ENCODE measurements around the gene RFX8. TPM values are rescaled to one million over a fixed set of nuclear protein-coding genes. Genes with fewer than 3 reads are reported as not detected.

Gene RFX8
- total and polyA plus RNA-seq, 2 of the 4 experiments (the other 2 are of a cell fraction), result 2.9 to 5.3 TPM

- DNase-seq, result peak; percentile 73
- peak overlapping the region; percentile 99 for H2BK120ac ChIP-seq (ENCODE audit: low read depth, low read length)
- H3K4ac ChIP-seq (ENCODE audit: low read depth, low read length), result peak overlapping the region; percentile 97
- peak overlapping the region; percentile 18 for H3K27ac ChIP-seq (ENCODE audit: insufficient read depth, low read length)
- peak overlapping the region; percentile 6; the same call in 1 of the 2 replicates for H4K5ac ChIP-seq (ENCODE audit: low read depth, low read length)
- ChIA-PET POLR2A (ENCODE audit: unreplicated experiment) (no interaction called here), CTCF (no interaction called here)
- H3K4me1 ChIP-seq (ENCODE audit: control insufficient read depth, insufficient read depth, low read length), result peaks cover 20% of the 10 kb centered on the region
- H4K8ac ChIP-seq (ENCODE audit: low read depth in 2 of 2, low read length in 2 of 2), result peak overlapping the region; percentile 49 to 64
- peak overlapping the region; percentile 18; the same call in 1 of the 2 replicates for H3K18ac ChIP-seq (ENCODE audit: low read depth, low read length)
- no peaks in the 10 kb centered on the region for H3K36me3 ChIP-seq (ENCODE audit: control insufficient read depth, insufficient read depth, low read length)
- H3K56ac ChIP-seq (ENCODE audit: extremely low read depth, insufficient read depth, low read length), result 0 out of 2 replicates have a peak overlapping the region, but pooled peaks have one; percentile 10
- no peaks in the 10 kb centered on the region; the same call in 1 of the 2 replicates for H3K9me3 ChIP-seq (ENCODE audit: control insufficient read depth, insufficient read depth, low read length)
- in situ Hi-C loops (cut with MboI; ENCODE audit: low sequenced_read_pairs), result loop anchor here (25.0 kb wide), 1 partner anchor 172 kb away; the partner anchor contains the start of gene MAP4K4
- H3K9me1 ChIP-seq (ENCODE audit: insufficient read depth, low read length), result peaks cover 19% of the 10 kb centered on the region
- intact Hi-C loops (cut with micrococcal nuclease), result loop anchor here (2.0 kb wide), 1 partner anchor 15 kb away; no protein-coding TSS in a partner anchor
- H4K20me1 ChIP-seq (ENCODE audit: insufficient read depth, low read length), result no peaks in the 10 kb centered on the region
- no CpG with 5 or more reads among the region's 5 CpGs for WGBS, 2 experiments (ENCODE audit: extremely low coverage in 2 of 2, insufficient read length in 1 of 2)
- H2AK5ac ChIP-seq (ENCODE audit: low read depth, low read length), result peak overlapping the region; percentile 88
- peak overlapping the region; percentile 99; the same call in 1 of the 2 replicates for H2BK20ac ChIP-seq (ENCODE audit: low read depth, low read length)
- peak overlapping the region; percentile 84 for H3K23ac ChIP-seq (ENCODE audit: low read depth, low read length)
- H4K91ac ChIP-seq (ENCODE audit: insufficient read depth, low read depth, low read length), result peak overlapping the region; percentile 48; the same call in 1 of the 2 replicates
- peak overlapping the region; percentile 86; the same call in 1 of the 3 replicates for H2BK15ac ChIP-seq (ENCODE audit: low read depth, low read length)
- no peak overlapping the region for H3K4me3 ChIP-seq (ENCODE audit: insufficient read depth, low read depth, low read length)
- H2AK9ac ChIP-seq (replicated peaks; ENCODE audit: low read depth, low read length, poor library complexity), result peak overlapping the region; percentile 68
- H3K9ac ChIP-seq (ENCODE audit: low read depth, low read length), result no peak overlapping the region
- no TSS peak for BruUV-seq (replicated peaks)
- peak overlapping the region; percentile 89 for H3K14ac ChIP-seq (replicated peaks; ENCODE audit: low read depth, low read length)
- peak overlapping the region; percentile 47 for H2BK5ac ChIP-seq (ENCODE audit: low read depth, low read length, poor library complexity, severe bottlenecking)
- no peaks in the 10 kb centered on the region for H3K27me3 ChIP-seq (ENCODE audit: control insufficient read depth, insufficient read depth, low read length)
- dilution Hi-C loops (cut with HindIII; ENCODE audit: low sequenced_read_pairs, unreplicated experiment), result no loop called here
- peaks cover 0 to 35% of the 10 kb centered on the region in 2 experiments; a peak in 2 of 4 replicates for H3K79me1 ChIP-seq (ENCODE audit: low read depth in 1 of 2, low read length in 2 of 2)
- H3K4me2 ChIP-seq (ENCODE audit: low read depth, low read length), result peak overlapping the region; percentile 12; the same call in 1 of the 2 replicates
- peak overlapping the region; percentile 81 for H2AFZ ChIP-seq (replicated peaks; ENCODE audit: low read length, poor library complexity)
- no peak for TF ChIP-seq POLR2A (IDR thresholded peaks at IDR 0.05; ENCODE audit: low read depth, low read length)
- TF ChIP-seq RCOR1 (IDR thresholded peaks at IDR 0.05; ENCODE audit: insufficient replicate concordance, low read length), result no peak
- no peak for TF ChIP-seq CHD1 (IDR thresholded peaks at IDR 0.05; ENCODE audit: low read depth, low read length)
- no peak for TF ChIP-seq FOS (IDR thresholded peaks at IDR 0.05; ENCODE audit: low read depth, low read length)
- TF ChIP-seq RAD21 (IDR thresholded peaks at IDR 0.05; ENCODE audit: low read length), result no peak
- TF ChIP-seq MXI1 (IDR thresholded peaks at IDR 0.05; ENCODE audit: borderline replicate concordance, low read depth, low read length), result no peak
- TF ChIP-seq SMC3 (IDR thresholded peaks at IDR 0.05; ENCODE audit: low read depth, low read length), result no peak
- no peak for TF ChIP-seq ELK1 (IDR thresholded peaks at IDR 0.05; ENCODE audit: borderline replicate concordance, low read depth, low read length)
- no peak for TF ChIP-seq MAFK (IDR thresholded peaks at IDR 0.05; ENCODE audit: low read depth, low read length)
- no peak for TF ChIP-seq RFX5 (IDR thresholded peaks at IDR 0.05; ENCODE audit: low read depth, low read length)
- TF ChIP-seq USF2 (IDR thresholded peaks at IDR 0.05; ENCODE audit: low read depth, low read length), result no peak
- no peak for TF ChIP-seq BHLHE40 (IDR thresholded peaks at IDR 0.05; ENCODE audit: low read depth, low read length)
- peak; percentile 10; the same call in 1 of the 2 replicates for ATAC-seq (ENCODE audit: low read depth)
Measured at GRCh38 chr2:101515477-101515876, 40.6 kb upstream of the RFX8 start.

All from IMR-90 (cell line).